ENCODE data around the gene CSF3R. TPM values are rescaled to one million over a fixed set of nuclear protein-coding genes. Genes with fewer than 3 reads are reported as not detected.
A peak's percentile ranks its signal among the peaks of the same experiment; 100 is the strongest.
"Not testable (repeated sequence)": the region's sequence is repeated elsewhere in the genome, so short reads cannot be mapped to it uniquely, and the experiment has no call there.

Gene CSF3R
- total RNA-seq, 1 donor from 2014 or later: 13.3 TPM

GRCh38 chr1:36512842-36513241, 30.1 kb upstream of the CSF3R start:
- DNase-seq: no peak

- no peak for DNase-seq
Measured at GRCh38 chr1:36511804-36512798, 29.4 kb upstream of the CSF3R start.

DNA sequence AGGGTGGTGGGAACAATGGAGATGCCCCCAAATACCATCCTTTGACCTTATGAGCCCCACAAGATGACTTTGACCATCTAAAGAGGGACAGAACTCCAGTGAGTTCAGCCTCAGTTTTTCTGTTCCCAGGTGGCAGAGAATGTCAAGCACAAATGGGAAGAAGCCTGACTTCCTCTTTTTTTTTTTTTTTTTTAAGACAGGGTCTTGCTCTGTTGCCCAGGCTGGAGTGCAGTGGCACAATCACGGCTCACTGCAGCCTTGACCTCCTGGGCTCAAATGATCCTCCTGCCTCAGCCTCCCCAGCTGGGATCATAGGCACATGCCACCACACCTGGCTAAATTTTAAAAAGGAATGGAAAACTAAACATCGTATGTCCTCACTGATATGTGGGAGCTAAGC, 28.5 kb upstream of the CSF3R start:
- not testable (repeated sequence) for DNase-seq

GRCh38 chr1:36510418-36510817, 27.7 kb upstream of the CSF3R start:
- DNase-seq: no peak

GRCh38 chr1:36508257-36508656, 25.5 kb upstream of the CSF3R start:
- no peak for DNase-seq

GRCh38 chr1:36506276-36506920, 23.7 kb upstream of the CSF3R start:
- DNase-seq: no peak

GRCh38 chr1:36503733-36504132, 21.0 kb upstream of the CSF3R start:
- no peak for DNase-seq

DNA sequence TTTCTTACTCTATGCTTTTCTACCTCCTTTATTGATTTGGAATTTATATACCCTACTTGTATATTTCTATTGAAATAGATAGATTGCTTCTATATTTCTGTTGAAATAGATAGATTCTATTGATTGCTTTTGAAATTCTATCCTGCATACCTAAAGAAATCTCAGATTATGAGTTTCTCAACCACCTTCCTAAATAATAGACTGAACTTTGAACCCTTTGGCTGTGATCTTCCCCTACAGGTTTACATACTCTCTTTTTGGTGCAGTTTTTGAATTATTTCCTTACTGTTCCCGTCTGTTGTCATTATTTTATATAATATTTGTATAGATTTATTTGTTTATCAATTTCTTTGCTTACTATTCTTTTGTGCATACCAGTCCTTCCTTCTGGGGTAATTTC, 20.4 kb upstream of the CSF3R start:
- no peak for DNase-seq

DNA sequence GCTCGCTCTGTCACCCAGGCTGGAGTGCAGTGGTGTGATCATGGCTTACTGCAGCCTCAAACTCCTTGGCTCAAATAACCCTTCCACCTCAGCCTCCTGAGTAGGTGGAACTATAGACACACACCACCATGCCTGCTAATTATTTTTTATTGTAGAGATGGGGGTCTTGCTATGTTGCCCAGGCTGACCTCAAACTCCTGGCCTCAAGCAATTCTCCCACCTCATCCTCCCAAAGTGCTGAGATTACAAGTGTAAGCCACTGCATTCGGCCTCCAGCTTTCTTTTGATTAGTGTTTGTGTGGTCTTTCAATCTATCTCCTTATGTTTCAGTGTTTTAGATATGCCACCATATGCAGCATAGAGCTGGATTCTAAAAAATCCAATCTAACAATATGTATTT, 19.9 kb upstream of the CSF3R start:
- no peak for DNase-seq

DNA sequence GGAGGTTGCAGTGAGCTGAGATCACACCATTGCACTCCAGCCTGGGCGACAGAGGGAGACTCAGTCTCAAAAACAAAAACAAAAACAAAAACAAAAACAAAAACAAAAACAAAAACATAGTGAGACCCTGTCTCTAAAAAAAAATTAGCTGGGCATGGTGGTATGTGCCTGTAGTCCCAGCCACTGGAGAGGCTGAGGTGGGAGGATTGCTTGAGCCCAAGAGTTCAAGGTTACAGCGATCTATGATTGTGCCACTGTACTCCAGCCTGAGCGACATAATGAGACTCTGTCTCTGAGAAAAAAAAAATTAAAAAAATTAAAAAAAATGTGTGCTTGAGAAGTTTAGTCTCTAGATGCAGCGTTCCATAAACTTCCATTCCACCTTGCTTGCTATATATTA, 19.2 kb upstream of the CSF3R start:
- DNase-seq: not testable (repeated sequence)

DNA sequence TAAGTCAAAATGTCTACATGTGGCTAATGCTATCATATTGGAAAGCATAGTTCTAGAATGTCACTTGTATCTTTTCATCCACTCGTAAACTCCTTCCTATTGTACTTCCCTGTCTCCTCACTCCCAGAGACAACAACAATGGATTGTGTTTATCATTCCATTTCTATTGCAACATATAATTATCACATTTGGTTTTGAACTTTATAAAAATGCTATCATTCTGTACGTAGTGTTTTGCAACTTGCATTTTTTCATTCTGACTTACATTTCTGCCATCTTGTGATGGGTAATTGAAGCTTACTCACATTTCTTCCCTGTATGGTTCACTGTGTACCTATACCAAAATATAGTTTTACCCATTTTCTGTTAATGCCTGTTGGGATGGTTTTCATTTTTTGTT, 14.5 kb upstream of the CSF3R start:
- DNase-seq: no peak

DNA sequence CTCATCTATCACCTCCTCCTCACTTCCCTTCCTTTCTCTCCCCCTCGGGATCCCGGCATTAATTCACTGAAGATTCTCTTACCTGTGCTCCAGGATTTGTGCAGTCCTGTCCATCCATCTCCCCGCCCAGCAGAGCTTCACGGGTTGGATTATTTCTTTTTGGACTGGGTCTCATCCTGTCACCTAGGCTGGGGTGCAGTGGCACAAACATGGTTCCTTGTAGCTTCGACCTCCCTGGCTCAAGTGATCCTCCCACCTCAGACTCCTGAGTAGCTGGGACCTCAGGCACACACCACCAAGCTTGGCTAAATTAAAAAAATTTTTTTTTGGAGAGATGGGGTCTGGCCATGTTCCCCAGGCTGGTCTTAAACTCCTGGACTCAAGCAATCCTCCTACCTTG, 12.3 kb upstream of the CSF3R start:
- no peak for DNase-seq

GRCh38 chr1:36493524-36493923, 10.8 kb upstream of the CSF3R start:
- no peak for DNase-seq

GRCh38 chr1:36492491-36492890, 9.8 kb upstream of the CSF3R start:
- DNase-seq: no peak

DNA sequence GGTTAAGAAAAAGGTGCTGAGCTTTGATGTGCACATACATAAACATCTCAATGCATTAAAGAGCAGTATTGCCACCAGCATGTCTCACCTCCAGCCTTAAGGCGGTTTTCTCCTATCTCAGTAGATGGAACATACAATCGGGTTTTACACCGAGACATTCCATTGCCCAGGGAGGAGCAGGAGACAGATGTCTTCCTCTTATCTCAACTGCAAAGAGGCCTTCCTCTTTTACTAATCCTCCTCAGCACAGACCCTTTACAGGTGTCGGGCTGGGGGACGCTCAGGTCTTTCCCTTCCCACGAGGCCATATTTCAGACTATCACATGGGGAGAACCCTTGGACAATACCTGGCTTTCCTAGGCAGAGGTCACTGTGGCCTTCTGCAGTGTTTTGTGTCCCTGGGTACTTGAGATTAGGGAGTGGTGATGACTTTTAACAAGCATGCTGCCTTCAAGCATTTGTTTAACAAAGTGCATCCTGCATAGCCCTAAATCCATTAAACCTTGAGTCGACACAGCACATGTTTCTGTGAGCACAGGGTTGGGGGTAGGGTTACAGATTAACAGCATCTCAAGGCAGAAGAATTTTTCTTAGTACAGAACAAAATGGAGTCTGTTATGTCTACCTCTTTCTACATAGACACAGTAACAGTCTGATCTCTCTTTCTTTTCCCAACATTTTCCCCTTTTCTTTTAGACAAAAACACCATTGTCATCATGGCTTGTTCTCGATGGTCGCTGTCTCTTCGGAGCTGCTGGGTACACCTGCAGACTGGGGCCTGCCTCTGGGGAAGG, 6.7 kb upstream of the CSF3R start:
- not testable (repeated sequence) for DNase-seq

- DNase-seq: no peak
Measured at GRCh38 chr1:36487906-36488305, 5.2 kb upstream of the CSF3R start.

DNA sequence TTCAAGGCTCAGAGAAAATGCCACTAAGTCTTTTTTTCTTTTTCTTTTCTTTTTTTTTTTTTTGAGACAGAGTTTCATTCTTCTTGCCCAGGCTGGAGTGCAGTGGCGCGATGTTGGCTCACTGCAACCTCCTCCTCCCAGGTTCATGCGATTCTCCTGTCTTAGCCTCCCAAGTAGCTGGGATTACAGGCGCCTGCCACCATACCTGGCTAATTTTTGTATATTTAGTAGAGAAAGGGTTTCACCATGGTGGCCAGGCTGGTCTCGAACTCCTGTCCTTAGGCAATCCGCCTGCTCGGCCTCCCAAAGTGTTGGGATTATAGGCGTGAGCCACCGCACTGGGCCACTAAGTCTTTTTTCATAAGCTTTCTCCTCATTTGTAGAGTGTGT, 4.6 kb upstream of the CSF3R start:
- not testable (repeated sequence) for DNase-seq

DNA sequence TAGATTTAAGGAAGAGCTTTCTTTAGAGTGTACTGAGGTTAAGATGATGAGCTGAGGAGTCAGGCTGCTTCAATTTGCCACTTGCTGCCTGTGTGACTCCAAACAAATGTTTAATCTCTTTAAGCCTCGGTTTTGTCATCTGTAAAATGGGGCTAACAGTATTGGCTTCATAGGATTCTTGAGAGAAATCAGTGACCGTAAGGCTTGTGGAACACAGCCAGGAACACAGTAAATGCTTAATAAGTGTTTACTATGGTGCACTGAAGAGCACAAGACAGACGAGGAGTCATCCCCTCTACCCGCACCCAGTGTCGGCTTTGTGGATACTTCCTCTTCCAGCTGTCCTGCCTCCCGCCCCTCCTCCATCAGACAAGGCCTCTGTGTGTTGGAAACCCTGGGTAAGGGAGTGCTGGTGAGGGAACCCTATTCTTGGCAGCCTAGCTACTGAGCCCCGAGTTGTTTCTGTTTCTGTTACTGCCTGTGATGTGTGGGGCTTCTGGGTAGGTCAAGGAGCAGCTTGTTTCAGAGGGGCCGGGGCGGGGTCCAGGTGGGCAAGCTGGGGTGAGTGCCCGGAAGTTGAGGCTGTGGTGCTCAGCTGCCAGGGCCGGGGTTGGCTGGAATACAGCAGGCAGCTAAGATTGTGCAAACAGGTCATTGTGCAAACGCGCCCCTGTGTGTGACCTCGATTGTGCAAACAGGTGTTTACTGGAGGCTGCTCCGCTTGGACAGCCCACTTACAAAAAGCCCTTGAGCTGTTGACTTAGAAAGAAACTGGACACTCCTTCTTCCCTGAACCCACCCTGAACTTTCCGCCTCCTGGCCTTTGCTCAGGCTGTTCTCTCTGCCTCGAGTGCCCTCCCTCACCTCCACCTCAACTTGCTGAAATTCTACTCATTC, 4.0 kb upstream of the CSF3R start:
- peak; percentile 19 for DNase-seq

DNA sequence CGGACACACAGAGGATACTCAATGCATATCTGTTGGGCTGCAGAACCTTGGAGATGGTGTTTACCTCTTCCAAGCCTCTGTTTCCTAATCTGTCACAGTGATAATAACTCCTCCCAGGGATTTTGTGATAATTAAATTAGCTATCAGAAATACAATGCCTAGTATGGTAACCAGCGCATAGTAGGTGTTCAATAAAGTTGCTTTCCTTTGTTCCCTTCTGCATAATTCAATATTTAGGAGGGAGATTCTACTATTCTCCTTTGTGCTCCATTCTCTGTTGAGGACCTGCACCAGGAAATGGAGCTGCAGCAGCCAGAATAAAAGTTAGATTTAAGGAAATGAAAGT, 3.4 kb upstream of the CSF3R start:
- no peak for DNase-seq

- no peak for DNase-seq
Measured at GRCh38 chr1:36484099-36484498, 1.4 kb upstream of the CSF3R start.

- no peak for DNase-seq
Measured at GRCh38 chr1:36481771-36482723, 666 bp downstream of the CSF3R start.
